Stimulated activated CD4-positive, alpha-beta T cell treated with anti-CD3 and anti-CD28 coated beads, Interleukin-15, amount 100 ng/mL, for 24 hours (primary cell): ENCODE measurements around the gene C4B.
"Not testable (repeated sequence)": the region's sequence is repeated elsewhere in the genome, so short reads cannot be mapped to it uniquely, and the experiment has no call there.

ENCODE experiments used
- DNase-seq: peaks from one replicate; pipeline ENCODE4 v3.0.0-alpha.2; 2020

Gene C4B

GRCh38 chr6:32014547-32014946 lies at the start of gene C4B:
C4B (plus strand) TSS chr6:32014795; CDS start chr6:32014846, 51 bp downstream.
- not testable (repeated sequence) for DNase-seq

GRCh38 chr6:31965700-31966099 lies 48.9 kb upstream of the C4B start:
- no peak for DNase-seq

GRCh38 chr6:31966506-31966905 lies 48.1 kb upstream of the C4B start:
- no peak for DNase-seq

GRCh38 chr6:31966997-31967925 lies 47.3 kb upstream of the C4B start:
- no peak for DNase-seq

GRCh38 chr6:31967926-31968320 lies 46.7 kb upstream of the C4B start:
- DNase-seq: no peak

- no peak for DNase-seq
These were observed 46.3 kb upstream of the C4B start for GRCh38 chr6:31968326-31968725.

- DNase-seq: no peak
These were observed 45.5 kb upstream of the C4B start for GRCh38 chr6:31968791-31969711.

GRCh38 chr6:31969712-31970603 lies 44.6 kb upstream of the C4B start:
- no peak for DNase-seq

GRCh38 chr6:31970604-31971271 lies 43.9 kb upstream of the C4B start:
- peak; percentile 15 for DNase-seq

GRCh38 chr6:31971279-31971992 lies 43.2 kb upstream of the C4B start:
- peak; percentile 15 for DNase-seq

GRCh38 chr6:31971993-31972708 lies 42.4 kb upstream of the C4B start, which contains the start of gene DXO:
DXO (minus strand) TSS chr6:31972138; CDS start chr6:31971675, 463 bp downstream.
- peak; percentile 98 for DNase-seq

GRCh38 chr6:31972709-31973350 lies 41.8 kb upstream of the C4B start:
- DNase-seq: peak; percentile 30

GRCh38 chr6:31976065-31976464 lies 38.5 kb upstream of the C4B start:
- not testable (repeated sequence) for DNase-seq

GRCh38 chr6:31977816-31978431 lies 36.7 kb upstream of the C4B start:
- no peak for DNase-seq

- no peak for DNase-seq
These were observed 35.8 kb upstream of the C4B start for GRCh38 chr6:31978831-31979230.

- no peak for DNase-seq
These were observed 35.2 kb upstream of the C4B start for GRCh38 chr6:31979238-31979898.

- DNase-seq: not testable (repeated sequence)
These were observed 34.3 kb upstream of the C4B start for GRCh38 chr6:31980195-31980876.

- DNase-seq: not testable (repeated sequence)
These were observed 33.6 kb upstream of the C4B start for GRCh38 chr6:31980998-31981397.
